Activated CD8-positive, alpha-beta T cell treated with anti-CD3 and anti-CD28 coated beads for 36 hours (primary cell): ENCODE measurements around the gene OR2Y1. TPM values are rescaled to one million over a fixed set of nuclear protein-coding genes. Genes with fewer than 3 reads are reported as not detected.

Experiments
- ATAC-seq: fragments of 200-7000 bp; cut with Tn5 transposase; one replicate; pipeline ENCODE4 v1.10.0; 2021; ENCODE audit warnings: mild to moderate bottlenecking, moderate library complexity
- CTCF ChIA-PET: fragments of 350-600 bp; sonication (Branson Sonifier 250); formaldehyde crosslinking; loops from one replicate; lab custom pipeline; 2021; ENCODE audit warnings: antibody characterized with exemption; lab: Charles Lee
- POLR2A ChIA-PET: fragments of 350-600 bp; sonication (Branson Sonifier 250); formaldehyde crosslinking; loops from one replicate; lab custom pipeline; 2021; ENCODE audit warnings: antibody characterized with exemption; lab: Charles Lee
- DNase-seq: peaks from one replicate; pipeline ENCODE4 v3.0.0-alpha.2; 2020
- H3K27ac Mint-ChIP-seq: one replicate; pipeline ENCODE4 v1.8.0; 2021; ENCODE audit warnings: mild to moderate bottlenecking, mixed read lengths
- H3K27me3 Mint-ChIP-seq: one replicate; pipeline ENCODE4 v1.8.0; 2021; ENCODE audit warnings: mixed read lengths
- H3K36me3 Mint-ChIP-seq: one replicate; pipeline ENCODE4 v1.8.0; 2021; ENCODE audit warnings: low read depth, mixed read lengths
- H3K4me1 Mint-ChIP-seq: one replicate; pipeline ENCODE4 v1.8.0; 2021; ENCODE audit warnings: low read depth, mixed read lengths
- H3K4me3 Mint-ChIP-seq: one replicate; pipeline ENCODE4 v1.8.0; 2021; ENCODE audit warnings: mild to moderate bottlenecking, moderate library complexity, mixed read lengths
- H3K9me3 Mint-ChIP-seq: one replicate; pipeline ENCODE4 v1.8.0; 2021; ENCODE audit warnings: mixed read lengths
- CTCF ChIP-seq: fragments of 200-600 bp; IDR thresholded peaks from one replicate; pipeline ENCODE4 v1.8.0; 2022; ENCODE audit warnings: antibody characterized with exemption, mild to moderate bottlenecking
- intact Hi-C: fragments of 100-400 bp; cut with micrococcal nuclease; formaldehyde crosslinking; loops from one replicate; pipeline ENCODE4 v1.10.0; 2022
- total RNA-seq, 2 experiments: library from RNA; stranded (reverse); gene quantifications; one replicate each; pipeline ENCODE4 v1.2.3, GENCODE V29; 2021

Gene OR2Y1
- total RNA-seq, 2 experiments from 2014 or later, result not detected

DNA sequence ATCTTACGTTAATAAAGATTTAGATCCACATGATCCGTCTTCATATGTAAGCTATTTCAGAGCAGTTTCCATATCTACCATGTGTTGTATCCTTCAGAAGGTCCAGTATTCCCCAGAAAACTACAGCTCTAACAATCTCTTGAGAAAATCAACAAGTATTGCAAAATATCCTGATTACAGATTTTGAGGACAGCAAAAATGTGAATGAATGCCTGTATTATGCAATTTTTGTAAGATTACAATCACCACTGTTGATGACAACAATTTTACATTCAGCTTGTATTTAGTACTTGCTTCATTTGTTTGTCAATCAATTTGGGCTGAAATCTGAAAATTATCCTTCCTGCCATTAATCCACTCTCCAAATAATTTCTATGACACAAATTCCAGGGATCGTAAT is 47.4 kb downstream of the OR2Y1 start:
- POLR2A ChIA-PET, result no interaction called here
- Mint-ChIP-seq H3K9me3 (no peaks in the 10 kb centered on the region), H3K36me3 (no peaks in the 10 kb centered on the region), H3K27me3 (no peaks in the 10 kb centered on the region), H3K4me1 (peaks cover 47% of the 10 kb centered on the region), H3K27ac (no peak overlapping the region), H3K4me3 (no peak overlapping the region)
- CTCF ChIA-PET, result interaction anchor here (0.9 to 1.8 kb wide), 2 partner anchors 21 to 25 kb away, joined by 3 to 11 read pairs; no protein-coding TSS in a partner anchor
- no peak for TF ChIP-seq CTCF
- no peak for ATAC-seq
- intact Hi-C loops, result no loop called here
- DNase-seq, result no peak

- H3K36me3 Mint-ChIP-seq, result no peaks in the 10 kb centered on the region
- no peak for ATAC-seq
- no peaks in the 10 kb centered on the region for H3K27me3 Mint-ChIP-seq
- DNase-seq, result no peak
- intact Hi-C loops, result no loop called here
- no peak overlapping the region for H3K4me3 Mint-ChIP-seq
- no peak for TF ChIP-seq CTCF
- peaks cover 55% of the 10 kb centered on the region for H3K4me1 Mint-ChIP-seq
- ChIA-PET CTCF (interaction anchor here (0.9 to 1.8 kb wide), 3 partner anchors 10 to 27 kb away, joined by 3 to 11 read pairs (median 4); no protein-coding TSS in a partner anchor), POLR2A (no interaction called here)
- no peaks in the 10 kb centered on the region for H3K9me3 Mint-ChIP-seq
- H3K27ac Mint-ChIP-seq, result peak overlapping the region; percentile 8
Measured at GRCh38 chr5:180691046-180691445, 48.8 kb downstream of the OR2Y1 start.

DNA sequence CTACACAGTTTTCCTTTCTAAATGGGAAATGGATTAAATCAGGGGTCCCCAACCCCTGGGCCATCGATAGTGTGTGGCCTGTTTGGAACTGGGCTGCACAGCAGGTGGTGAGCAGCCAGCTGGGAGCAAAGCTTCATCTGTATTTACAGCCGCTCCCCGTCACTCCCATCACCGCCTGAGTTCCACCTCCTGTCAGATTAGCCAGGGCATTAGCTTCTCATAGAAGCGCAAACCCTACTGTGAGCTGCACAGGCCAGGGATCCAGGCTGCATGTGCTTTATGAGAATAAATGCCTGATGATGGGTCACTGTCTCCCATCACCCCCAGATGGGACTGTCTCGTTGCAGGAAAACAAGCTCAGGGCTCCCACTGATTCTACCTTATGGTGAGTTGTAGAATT is 49.3 kb downstream of the OR2Y1 start:
- Mint-ChIP-seq H3K27ac (peak overlapping the region; percentile 80), H3K27me3 (no peaks in the 10 kb centered on the region), H3K9me3 (no peaks in the 10 kb centered on the region), H3K4me3 (no peak overlapping the region), H3K4me1 (peaks cover 60% of the 10 kb centered on the region), H3K36me3 (no peaks in the 10 kb centered on the region)
- no peak for ATAC-seq
- DNase-seq, result no peak
- no peak for TF ChIP-seq CTCF
- POLR2A ChIA-PET, result no interaction called here
- CTCF ChIA-PET, result interaction anchor here (0.9 kb wide), 2 partner anchors 11 to 17 kb away, joined by 3 to 4 read pairs; no protein-coding TSS in a partner anchor
- intact Hi-C loops, result no loop called here

DNA sequence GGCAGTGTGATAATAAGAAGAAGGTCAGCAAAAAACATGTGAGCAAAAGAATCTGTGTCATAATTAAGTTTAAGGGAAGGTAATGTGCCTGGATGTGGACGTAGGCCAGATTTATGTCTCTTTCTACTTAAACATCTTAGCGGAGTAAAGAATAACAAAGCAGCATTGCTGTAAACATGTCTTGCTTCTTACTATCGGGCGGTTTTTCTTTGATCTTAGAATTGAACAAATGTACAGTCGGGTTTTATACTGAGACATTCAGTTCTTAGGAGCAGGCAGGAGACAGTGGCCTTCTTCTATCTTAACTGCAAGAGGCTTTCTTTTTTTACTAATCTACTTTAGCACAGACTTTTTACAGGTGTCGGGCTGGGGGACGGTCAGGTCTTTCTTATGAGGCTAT is 50.1 kb downstream of the OR2Y1 start:
- H3K4me3 Mint-ChIP-seq, result peak overlapping the region; percentile 69
- H3K36me3 Mint-ChIP-seq, result no peaks in the 10 kb centered on the region
- no peaks in the 10 kb centered on the region for H3K9me3 Mint-ChIP-seq
- no peaks in the 10 kb centered on the region for H3K27me3 Mint-ChIP-seq
- ATAC-seq, result no peak
- POLR2A ChIA-PET, result interaction anchor here (0.9 kb wide), 1 partner anchor 10 kb away, joined by 3 read pairs; no protein-coding TSS in a partner anchor
- H3K4me1 Mint-ChIP-seq, result peaks cover 64% of the 10 kb centered on the region
- H3K27ac Mint-ChIP-seq, result peak overlapping the region; percentile 80
- intact Hi-C loops, result no loop called here
- no peak for TF ChIP-seq CTCF
- CTCF ChIA-PET, result interaction anchor here (2.8 kb wide), 1 partner anchor 29 kb away, joined by 21 read pairs; no protein-coding TSS in a partner anchor
- no peak for DNase-seq

Other genes with a start within 250 kb of the OR2Y1 start
- 10 to 100 TPM; 28.4 to 30.4 TPM for gene CNOT6, start 245.7 kb downstream of the OR2Y1 start, total RNA-seq
- not detected for gene SCGB3A1, start 148.6 kb downstream of the OR2Y1 start, total RNA-seq
- gene FLT4, start 90.5 kb downstream of the OR2Y1 start, total RNA-seq, result 1 to 10 TPM; 3.3 to 4.4 TPM
- 100 to 1,000 TPM; 161 to 171 TPM for gene MGAT1, start 62.7 kb upstream of the OR2Y1 start, total RNA-seq
- 10 to 100 TPM; 22.2 to 22.6 TPM for gene ZFP62, start 121.2 kb upstream of the OR2Y1 start, total RNA-seq
- gene BTNL8, start 159.1 kb upstream of the OR2Y1 start, total RNA-seq, result not detected
- not detected for gene BTNL3, start 248.8 kb upstream of the OR2Y1 start, total RNA-seq